ENCODE data around the gene NUP160.
"Not testable (repeated sequence)": the region's sequence is repeated elsewhere in the genome, so short reads cannot be mapped to it uniquely, and the experiment has no call there.

The NUP160 gene

GRCh38 chr11:47863898-47864430 lies 15.8 kb upstream of the NUP160 start:
- no peak for DNase-seq (ENCODE audit: low read depth in 2 of 2)

- DNase-seq (ENCODE audit: low read depth in 2 of 2), result peak; percentile 88 to 89
Observed at GRCh38 chr11:47863189-47863897, 15.2 kb upstream of the NUP160 start.

GRCh38 chr11:47861728-47862127 lies 13.6 kb upstream of the NUP160 start:
- peak; percentile 10 to 20 for DNase-seq (ENCODE audit: low read depth in 2 of 2)

- no peak for DNase-seq (ENCODE audit: low read depth in 2 of 2)
Observed at GRCh38 chr11:47860536-47860935, 12.4 kb upstream of the NUP160 start.

- DNase-seq (ENCODE audit: low read depth in 2 of 2), result no peak
Observed at GRCh38 chr11:47857892-47858543, 9.9 kb upstream of the NUP160 start.

- DNase-seq (ENCODE audit: low read depth in 2 of 2), result no peak
Observed at GRCh38 chr11:47857485-47857884, 9.3 kb upstream of the NUP160 start.

- no peak for DNase-seq (ENCODE audit: low read depth in 2 of 2)
Observed at GRCh38 chr11:47856186-47856585, 8.0 kb upstream of the NUP160 start.

- DNase-seq (ENCODE audit: low read depth in 2 of 2), result no peak
Observed at GRCh38 chr11:47854667-47855066, 6.5 kb upstream of the NUP160 start.

GRCh38 chr11:47852053-47852452 lies 3.9 kb upstream of the NUP160 start:
- no peak for DNase-seq (ENCODE audit: low read depth in 2 of 2)

GRCh38 chr11:47850337-47850736 lies 2.2 kb upstream of the NUP160 start:
- DNase-seq (ENCODE audit: low read depth in 2 of 2), result no peak

- no peak for DNase-seq (ENCODE audit: low read depth in 2 of 2)
Observed at GRCh38 chr11:47848700-47849155, 578 bp upstream of the NUP160 start.

- DNase-seq (ENCODE audit: low read depth in 2 of 2), result no peak
Observed at GRCh38 chr11:47847537-47847891, 636 bp downstream of the NUP160 start.

- DNase-seq (ENCODE audit: low read depth in 2 of 2), result no peak
Observed at GRCh38 chr11:47846998-47847397, 1.2 kb downstream of the NUP160 start.

GRCh38 chr11:47843361-47844055 lies 4.6 kb downstream of the NUP160 start:
- DNase-seq (ENCODE audit: low read depth in 2 of 2), result no peak

GRCh38 chr11:47842749-47843148 lies 5.4 kb downstream of the NUP160 start:
- DNase-seq (ENCODE audit: low read depth in 2 of 2), result no peak

GRCh38 chr11:47837929-47838328 lies 10.2 kb downstream of the NUP160 start:
- DNase-seq (ENCODE audit: low read depth in 2 of 2), result no peak

- no peak for DNase-seq (ENCODE audit: low read depth in 2 of 2)
Observed at GRCh38 chr11:47837292-47837691, 10.9 kb downstream of the NUP160 start.

- DNase-seq (ENCODE audit: low read depth in 2 of 2), result not testable (repeated sequence)
Observed at GRCh38 chr11:47830013-47830412, 18.1 kb downstream of the NUP160 start.

- DNase-seq (ENCODE audit: low read depth in 2 of 2), result no peak
Observed at GRCh38 chr11:47828284-47828683, 19.9 kb downstream of the NUP160 start.

- not testable (repeated sequence) for DNase-seq (ENCODE audit: low read depth in 2 of 2)
Observed at GRCh38 chr11:47822664-47823063, 25.5 kb downstream of the NUP160 start.

- no peak for DNase-seq (ENCODE audit: low read depth in 2 of 2)
Observed at GRCh38 chr11:47819743-47820142, 28.4 kb downstream of the NUP160 start.

GRCh38 chr11:47800759-47801158 lies 47.4 kb downstream of the NUP160 start:
- DNase-seq (ENCODE audit: low read depth in 2 of 2), result no peak

- DNase-seq (ENCODE audit: low read depth in 2 of 2), result peak; percentile 15 to 20
Observed at GRCh38 chr11:47797633-47798032, 50.5 kb downstream of the NUP160 start.

Measured in fibroblast of skin of left quadriceps (primary cell).